Liver (tissue), 9 donors: ENCODE results near the gene DPP6. TPM values are rescaled to one million over a fixed set of nuclear protein-coding genes. Genes with fewer than 3 reads are reported as not detected.

Source experiments
- DNase-seq: peaks from one replicate; pipeline ENCODE4 v3.0.0-alpha.2; 2017; ENCODE audit warnings: low spot score
- H3K27ac ChIP-seq, 2 donors: one replicate each; pipeline ENCODE4 v1.7.0; 2013; ENCODE audit warnings: inconsistent platforms in 2 of 2, low read length in 2 of 2, control low read depth in 1 of 2, low read depth in 1 of 2, mild to moderate bottlenecking in 1 of 2
- H3K27me3 ChIP-seq, 4 donors: one replicate each; pipeline versions ENCODE4 v1.6.1 to v1.7.0; 2013; ENCODE audit warnings: low read length in 3 of 4, inconsistent platforms in 1 of 4, mild to moderate bottlenecking in 1 of 4, moderate library complexity in 1 of 4; ENCODE audit not compliant: control insufficient read depth in 4 of 4, insufficient read depth in 4 of 4
- H3K36me3 ChIP-seq, 4 donors: one replicate each; pipeline versions ENCODE4 v1.6.1 to v1.7.0; 2013; ENCODE audit warnings: low read length in 3 of 4, mild to moderate bottlenecking in 3 of 4, low read depth in 1 of 4, moderate library complexity in 1 of 4; ENCODE audit not compliant: control insufficient read depth in 4 of 4, insufficient read depth in 3 of 4
- H3K4me1 ChIP-seq, 4 donors: one replicate each; pipeline versions ENCODE4 v1.6.1 to v1.7.0; 2013; ENCODE audit warnings: low read length in 3 of 4, mild to moderate bottlenecking in 3 of 4, moderate library complexity in 1 of 4; ENCODE audit not compliant: control insufficient read depth in 4 of 4, insufficient read depth in 4 of 4
- H3K4me3 ChIP-seq, 3 donors: one replicate each; pipeline versions ENCODE4 v1.6.1 to v1.7.0; 2013; ENCODE audit warnings: low read length in 3 of 3, control low read depth in 1 of 3, low read depth in 1 of 3, mild to moderate bottlenecking in 1 of 3
- H3K9ac ChIP-seq, 2 donors: one replicate each; pipeline ENCODE4 v1.7.0; 2013; ENCODE audit warnings: low read length in 2 of 2, mild to moderate bottlenecking in 2 of 2, moderate library complexity in 2 of 2, control low read depth in 1 of 2, low read depth in 1 of 2
- H3K9me3 ChIP-seq, 4 donors: one replicate each; pipeline versions ENCODE4 v1.6.1 to v1.7.0; 2013; ENCODE audit warnings: low read length in 3 of 4; ENCODE audit not compliant: control insufficient read depth in 4 of 4
- EGR1 ChIP-seq, 2 donors: IDR thresholded peaks; 2 replicates each; pipeline ENCODE4 v1.6.1; 2016 to 2018; ENCODE audit warnings: antibody characterized with exemption in 2 of 2, low read depth in 2 of 2
- FOXA1 ChIP-seq: IDR thresholded peaks from 2 replicates; pipeline ENCODE4 v1.6.1; 2016; ENCODE audit warnings: antibody characterized with exemption
- FOXA2 ChIP-seq: IDR thresholded peaks from 2 replicates; pipeline ENCODE4 v1.6.1; 2016; ENCODE audit warnings: antibody characterized with exemption
- GABPA ChIP-seq, 2 donors: IDR thresholded peaks in 1 of 2; conservative IDR thresholded peaks in 1 of 2; 2 replicates each; pipeline ENCODE4 v1.6.1; 2016; ENCODE audit warnings: antibody characterized with exemption in 2 of 2, mild to moderate bottlenecking in 1 of 2, moderate library complexity in 1 of 2
- HNF4A ChIP-seq, 2 donors: conservative IDR thresholded peaks; 2 replicates each; pipeline ENCODE4 v1.6.1; 2016; ENCODE audit warnings: antibody characterized with exemption in 2 of 2, mild to moderate bottlenecking in 2 of 2
- HNF4G ChIP-seq: IDR thresholded peaks from 2 replicates; pipeline ENCODE4 v1.6.1; 2016; ENCODE audit warnings: antibody characterized with exemption
- JUND ChIP-seq, 2 donors: IDR thresholded peaks; 2 replicates each; pipeline ENCODE4 v1.6.1; 2016; ENCODE audit warnings: antibody characterized with exemption in 2 of 2
- NR2F2 ChIP-seq: IDR thresholded peaks from 2 replicates; pipeline ENCODE4 v1.6.1; 2016; ENCODE audit warnings: antibody characterized with exemption
- RAD21 ChIP-seq, 2 donors: IDR thresholded peaks; 2 replicates each; pipeline ENCODE4 v1.6.1; 2016; ENCODE audit warnings: antibody characterized with exemption in 2 of 2, mild to moderate bottlenecking in 2 of 2
- RXRA ChIP-seq, 2 donors: IDR thresholded peaks; 2 replicates each; pipeline ENCODE4 v1.6.1; 2017 to 2018; ENCODE audit warnings: antibody characterized with exemption in 2 of 2, mild to moderate bottlenecking in 1 of 2
- SP1 ChIP-seq: IDR thresholded peaks from 2 replicates; pipeline ENCODE4 v1.6.1; 2018; ENCODE audit warnings: antibody characterized with exemption, mild to moderate bottlenecking
- TAF1 ChIP-seq: conservative IDR thresholded peaks from 2 replicates; pipeline ENCODE4 v1.6.1; 2016; ENCODE audit warnings: antibody characterized with exemption, mild to moderate bottlenecking
- YY1 ChIP-seq: IDR thresholded peaks from 2 replicates; pipeline ENCODE4 v1.6.1; 2016; ENCODE audit warnings: antibody characterized with exemption, mild to moderate bottlenecking
- ZBTB33 ChIP-seq: IDR thresholded peaks from 2 replicates; pipeline ENCODE4 v1.6.1; 2016; ENCODE audit warnings: antibody characterized with exemption
- WGBS: extraction: QIAGEN DNeasy Blood & Tissue Kit; methylation state at CpG from one replicate; pipeline ENCODE4 v1.1.7; 2013; 5-methylcytosine and 5-hydroxymethylcytosine counted together
- polyA plus RNA-seq, 2 donors: library from polyadenylated mRNA; stranded (reverse) in 1 of 2; unstranded in 1 of 2; fragments of 200-250 nt in 1 of 2; fragments of >200 nt in 1 of 2; fragmentation: Nextera tagmentation in 1 of 2; extraction: Ambion mirVana in 1 of 2; gene quantifications; one replicate each; pipeline versions ENCODE4 v1.2.1 to v1.2.3, GENCODE V29; 2013 to 2015
- total RNA-seq, 2 donors: library from RNA; depleted of rRNA; stranded (reverse); fragments of >200 nt; gene quantifications; one replicate each; pipeline ENCODE4 v1.2.3, GENCODE V29; 2014
- TF ChIP-seq, protein P1 (sequence below): IDR thresholded peaks from 2 replicates; pipeline ENCODE4 v1.6.1; 2016; ENCODE audit warnings: antibody characterized with exemption
- TF ChIP-seq, protein P2 (sequence below): IDR thresholded peaks from 2 replicates; pipeline ENCODE4 v1.6.1; 2016; ENCODE audit warnings: antibody characterized with exemption, mild to moderate bottlenecking
- TF ChIP-seq, protein P3 (sequence below): fragments of 150-350 bp; IDR thresholded peaks from 2 replicates; pipeline ENCODE4 v1.5.1; 2017; ENCODE audit warnings: improper control_type of control experiment, low read depth, low read length; ENCODE audit not compliant: missing input control
- donor health status: healthy.
- donor health status: healthy.
- donor health status: healthy.
- donor health status: healthy.
- donor health status: healthy.

Gene DPP6
- total and polyA plus RNA-seq, 4 donors: 0.01 TPM; not detected in 3

GRCh38 chr7:154200241-154200640, 148.0 kb downstream of the DPP6 start:
- TF ChIP-seq GABPA (IDR thresholded peaks at IDR 0.05 in 1 of 2, conservative IDR thresholded peaks at IDR 0.05 in 1 of 2) (no peak), TAF1 (no peak), RXRA (IDR thresholded peaks at IDR 0.05) (no peak), EGR1 (IDR thresholded peaks at IDR 0.05; ENCODE audit: low read depth in 2 of 2) (no peak), FOXA2 (no peak), FOXA1 (no peak), SP1 (no peak), HNF4A (conservative IDR thresholded peaks at IDR 0.05) (no peak), RAD21 (IDR thresholded peaks at IDR 0.05) (no peak), JUND (IDR thresholded peaks at IDR 0.05) (no peak)
- H3K4me1 ChIP-seq: no peaks in the 10 kb centered on the region
- no peak overlapping the region for H3K27ac ChIP-seq
- 72% methylated on average over 7 of the region's 7 CpGs for WGBS
- H3K36me3 ChIP-seq: no peaks in the 10 kb centered on the region
- no peak overlapping the region for H3K4me3 ChIP-seq
- H3K9ac ChIP-seq: no peak overlapping the region
- DNase-seq: no peak
- H3K27me3 ChIP-seq: peaks cover 0 to 4% (median 0%) of the 10 kb centered on the region in 4 donors
- H3K9me3 ChIP-seq: no peaks in the 10 kb centered on the region

DNA sequence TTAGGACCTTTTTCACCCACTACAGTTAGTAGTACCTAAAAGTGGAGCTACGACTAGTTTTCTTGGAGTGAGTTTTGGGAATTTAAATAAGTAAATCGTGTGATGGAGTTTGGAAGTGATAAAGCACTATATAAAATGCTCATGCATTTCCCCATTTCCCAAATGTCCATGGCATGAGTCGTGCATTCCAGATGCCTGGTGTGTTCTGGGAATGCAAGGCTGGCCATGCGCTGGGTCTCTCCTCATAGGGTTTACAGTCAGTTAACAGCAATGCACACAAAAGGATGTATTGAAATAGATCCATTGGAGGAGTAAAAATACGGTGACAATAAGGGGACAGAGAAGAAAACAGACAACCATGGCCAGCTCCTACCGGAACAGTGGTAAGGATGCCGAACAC, 149.8 kb downstream of the DPP6 start:
- H3K4me3 ChIP-seq: no peak overlapping the region
- no peaks in the 10 kb centered on the region for H3K36me3 ChIP-seq
- no peaks in the 10 kb centered on the region for H3K4me1 ChIP-seq
- no peak overlapping the region for H3K27ac ChIP-seq
- DNase-seq: no peak
- TF ChIP-seq ZBTB33: no peak
- TF ChIP-seq FOXA1: no peak
- no peak for TF ChIP-seq SP1
- TF ChIP-seq, protein P1, sequence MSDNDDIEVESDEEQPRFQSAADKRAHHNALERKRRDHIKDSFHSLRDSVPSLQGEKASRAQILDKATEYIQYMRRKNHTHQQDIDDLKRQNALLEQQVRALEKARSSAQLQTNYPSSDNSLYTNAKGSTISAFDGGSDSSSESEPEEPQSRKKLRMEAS: no peak
- TF ChIP-seq FOXA2: no peak
- TF ChIP-seq HNF4G: no peak
- TF ChIP-seq, protein P2, sequence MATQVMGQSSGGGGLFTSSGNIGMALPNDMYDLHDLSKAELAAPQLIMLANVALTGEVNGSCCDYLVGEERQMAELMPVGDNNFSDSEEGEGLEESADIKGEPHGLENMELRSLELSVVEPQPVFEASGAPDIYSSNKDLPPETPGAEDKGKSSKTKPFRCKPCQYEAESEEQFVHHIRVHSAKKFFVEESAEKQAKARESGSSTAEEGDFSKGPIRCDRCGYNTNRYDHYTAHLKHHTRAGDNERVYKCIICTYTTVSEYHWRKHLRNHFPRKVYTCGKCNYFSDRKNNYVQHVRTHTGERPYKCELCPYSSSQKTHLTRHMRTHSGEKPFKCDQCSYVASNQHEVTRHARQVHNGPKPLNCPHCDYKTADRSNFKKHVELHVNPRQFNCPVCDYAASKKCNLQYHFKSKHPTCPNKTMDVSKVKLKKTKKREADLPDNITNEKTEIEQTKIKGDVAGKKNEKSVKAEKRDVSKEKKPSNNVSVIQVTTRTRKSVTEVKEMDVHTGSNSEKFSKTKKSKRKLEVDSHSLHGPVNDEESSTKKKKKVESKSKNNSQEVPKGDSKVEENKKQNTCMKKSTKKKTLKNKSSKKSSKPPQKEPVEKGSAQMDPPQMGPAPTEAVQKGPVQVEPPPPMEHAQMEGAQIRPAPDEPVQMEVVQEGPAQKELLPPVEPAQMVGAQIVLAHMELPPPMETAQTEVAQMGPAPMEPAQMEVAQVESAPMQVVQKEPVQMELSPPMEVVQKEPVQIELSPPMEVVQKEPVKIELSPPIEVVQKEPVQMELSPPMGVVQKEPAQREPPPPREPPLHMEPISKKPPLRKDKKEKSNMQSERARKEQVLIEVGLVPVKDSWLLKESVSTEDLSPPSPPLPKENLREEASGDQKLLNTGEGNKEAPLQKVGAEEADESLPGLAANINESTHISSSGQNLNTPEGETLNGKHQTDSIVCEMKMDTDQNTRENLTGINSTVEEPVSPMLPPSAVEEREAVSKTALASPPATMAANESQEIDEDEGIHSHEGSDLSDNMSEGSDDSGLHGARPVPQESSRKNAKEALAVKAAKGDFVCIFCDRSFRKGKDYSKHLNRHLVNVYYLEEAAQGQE: no peak
- TF ChIP-seq JUND (IDR thresholded peaks at IDR 0.05): no peak
- no peak for TF ChIP-seq RAD21 (IDR thresholded peaks at IDR 0.05)
- TF ChIP-seq HNF4A (conservative IDR thresholded peaks at IDR 0.05): no peak
- no peak for TF ChIP-seq YY1
- TF ChIP-seq EGR1 (IDR thresholded peaks at IDR 0.05; ENCODE audit: low read depth in 2 of 2): no peak
- TF ChIP-seq, protein P3, sequence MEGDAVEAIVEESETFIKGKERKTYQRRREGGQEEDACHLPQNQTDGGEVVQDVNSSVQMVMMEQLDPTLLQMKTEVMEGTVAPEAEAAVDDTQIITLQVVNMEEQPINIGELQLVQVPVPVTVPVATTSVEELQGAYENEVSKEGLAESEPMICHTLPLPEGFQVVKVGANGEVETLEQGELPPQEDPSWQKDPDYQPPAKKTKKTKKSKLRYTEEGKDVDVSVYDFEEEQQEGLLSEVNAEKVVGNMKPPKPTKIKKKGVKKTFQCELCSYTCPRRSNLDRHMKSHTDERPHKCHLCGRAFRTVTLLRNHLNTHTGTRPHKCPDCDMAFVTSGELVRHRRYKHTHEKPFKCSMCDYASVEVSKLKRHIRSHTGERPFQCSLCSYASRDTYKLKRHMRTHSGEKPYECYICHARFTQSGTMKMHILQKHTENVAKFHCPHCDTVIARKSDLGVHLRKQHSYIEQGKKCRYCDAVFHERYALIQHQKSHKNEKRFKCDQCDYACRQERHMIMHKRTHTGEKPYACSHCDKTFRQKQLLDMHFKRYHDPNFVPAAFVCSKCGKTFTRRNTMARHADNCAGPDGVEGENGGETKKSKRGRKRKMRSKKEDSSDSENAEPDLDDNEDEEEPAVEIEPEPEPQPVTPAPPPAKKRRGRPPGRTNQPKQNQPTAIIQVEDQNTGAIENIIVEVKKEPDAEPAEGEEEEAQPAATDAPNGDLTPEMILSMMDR: no peak
- TF ChIP-seq NR2F2: no peak
- no peak for TF ChIP-seq GABPA (IDR thresholded peaks at IDR 0.05 in 1 of 2, conservative IDR thresholded peaks at IDR 0.05 in 1 of 2)
- TF ChIP-seq RXRA (IDR thresholded peaks at IDR 0.05): no peak
- WGBS: 66% methylated on average over 7 of the region's 7 CpGs
- no peak overlapping the region for H3K9ac ChIP-seq
- H3K9me3 ChIP-seq: no peaks in the 10 kb centered on the region
- no peaks in the 10 kb centered on the region for H3K27me3 ChIP-seq
